ENCODE data around the gene USP48. TPM values are rescaled to one million over a fixed set of nuclear protein-coding genes. Genes with fewer than 3 reads are reported as not detected.

The USP48 gene
- total and polyA plus RNA-seq, 2 of the 13 experiments (the other 11 are each of a cell fraction or from before 2014, with no cell fraction given), result 30.4 to 30.7 TPM

DNA sequence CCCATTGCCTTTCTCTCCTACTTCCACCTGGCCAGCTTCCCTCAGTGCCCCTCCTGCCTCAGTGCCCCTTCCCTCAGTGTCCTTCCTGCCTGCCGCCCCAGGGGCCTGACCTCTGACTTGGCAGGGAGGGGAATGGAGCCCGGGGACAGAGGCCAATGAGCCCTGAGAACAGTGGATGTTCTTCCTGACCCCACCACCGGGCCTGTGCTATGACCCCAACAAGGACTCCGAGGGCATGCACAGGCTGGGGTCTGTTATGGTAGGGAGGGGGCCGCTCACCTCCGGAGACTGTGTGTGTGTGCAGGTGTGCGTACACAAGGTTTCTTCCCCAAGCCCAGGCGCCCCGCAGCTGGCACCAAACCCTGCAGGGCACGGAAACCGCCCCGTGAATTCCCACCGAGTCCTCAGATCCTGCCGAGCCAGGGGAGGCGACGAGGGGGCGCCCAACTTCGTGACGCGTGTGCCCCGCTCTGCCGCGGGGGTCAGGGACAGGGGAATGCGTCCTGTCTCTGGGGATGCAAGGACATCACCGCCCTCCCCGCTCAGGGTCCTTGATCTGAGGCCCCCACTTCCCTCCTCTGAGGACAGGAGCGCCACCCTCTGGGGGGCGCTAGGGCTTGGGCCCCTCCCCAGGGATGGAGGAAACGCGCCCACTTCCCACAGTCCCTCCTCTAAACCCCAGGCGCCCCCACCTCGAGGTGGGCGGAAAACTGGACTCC lies 114.6 kb downstream of the USP48 start (continued):
- TF ChIP-seq AGO2 (optimal IDR thresholded peaks at IDR 0.05; ENCODE audit: low read depth, low read length) (peak; percentile 47), ZMYM3 (CRISPR knock-in tag; IDR thresholded peaks at IDR 0.05) (0 out of 2 replicates have a peak, but pooled peaks have one; percentile 9), YY1 (IDR thresholded peaks at IDR 0.05; ENCODE audit: insufficient read depth, insufficient replicate concordance, low read depth, low read length) (no peak), HNF4G (IDR thresholded peaks at IDR 0.05; ENCODE audit: borderline replicate concordance, low read depth, low read length) (no peak), HNF4G (CRISPR knock-in tag; IDR thresholded peaks at IDR 0.05; ENCODE audit: borderline replicate concordance, low read depth) (no peak), MEIS1 (CRISPR knock-in tag; IDR thresholded peaks at IDR 0.05; ENCODE audit: borderline replicate concordance) (no peak), NFKBIZ (CRISPR knock-in tag; IDR thresholded peaks at IDR 0.05) (no peak), HCFC1 (IDR thresholded peaks at IDR 0.05; ENCODE audit: low read depth, low read length) (no peak), ZNF563 (CRISPR knock-in tag; IDR thresholded peaks at IDR 0.05) (no peak), ZNF747 (CRISPR knock-in tag; IDR thresholded peaks at IDR 0.05; ENCODE audit: borderline replicate concordance) (0 out of 2 replicates have a peak, but pooled peaks have one; percentile 54), ZNF776 (CRISPR knock-in tag; IDR thresholded peaks at IDR 0.05) (0 out of 2 replicates have a peak, but pooled peaks have one; percentile 47), MTF2 (CRISPR knock-in tag; IDR thresholded peaks at IDR 0.05; ENCODE audit: borderline replicate concordance) (no peak), CAMTA2 (CRISPR knock-in tag; IDR thresholded peaks at IDR 0.05; ENCODE audit: borderline replicate concordance) (no peak), ZFP82 (CRISPR knock-in tag; IDR thresholded peaks at IDR 0.05; ENCODE audit: borderline replicate concordance) (0 out of 2 replicates have a peak, but pooled peaks have one; percentile 8), FOXM1 (CRISPR knock-in tag; IDR thresholded peaks at IDR 0.05) (no peak), ZSCAN9 (CRISPR knock-in tag; IDR thresholded peaks at IDR 0.05; ENCODE audit: borderline replicate concordance) (no peak)
- TF ChIP-seq, protein P1, sequence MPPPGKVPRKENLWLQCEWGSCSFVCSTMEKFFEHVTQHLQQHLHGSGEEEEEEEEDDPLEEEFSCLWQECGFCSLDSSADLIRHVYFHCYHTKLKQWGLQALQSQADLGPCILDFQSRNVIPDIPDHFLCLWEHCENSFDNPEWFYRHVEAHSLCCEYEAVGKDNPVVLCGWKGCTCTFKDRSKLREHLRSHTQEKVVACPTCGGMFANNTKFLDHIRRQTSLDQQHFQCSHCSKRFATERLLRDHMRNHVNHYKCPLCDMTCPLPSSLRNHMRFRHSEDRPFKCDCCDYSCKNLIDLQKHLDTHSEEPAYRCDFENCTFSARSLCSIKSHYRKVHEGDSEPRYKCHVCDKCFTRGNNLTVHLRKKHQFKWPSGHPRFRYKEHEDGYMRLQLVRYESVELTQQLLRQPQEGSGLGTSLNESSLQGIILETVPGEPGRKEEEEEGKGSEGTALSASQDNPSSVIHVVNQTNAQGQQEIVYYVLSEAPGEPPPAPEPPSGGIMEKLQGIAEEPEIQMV (CRISPR knock-in tag; IDR thresholded peaks at IDR 0.05; ENCODE audit: low read depth), result 0 out of 2 replicates have a peak, but pooled peaks have one; percentile 18
- TF ChIP-seq, protein P2, sequence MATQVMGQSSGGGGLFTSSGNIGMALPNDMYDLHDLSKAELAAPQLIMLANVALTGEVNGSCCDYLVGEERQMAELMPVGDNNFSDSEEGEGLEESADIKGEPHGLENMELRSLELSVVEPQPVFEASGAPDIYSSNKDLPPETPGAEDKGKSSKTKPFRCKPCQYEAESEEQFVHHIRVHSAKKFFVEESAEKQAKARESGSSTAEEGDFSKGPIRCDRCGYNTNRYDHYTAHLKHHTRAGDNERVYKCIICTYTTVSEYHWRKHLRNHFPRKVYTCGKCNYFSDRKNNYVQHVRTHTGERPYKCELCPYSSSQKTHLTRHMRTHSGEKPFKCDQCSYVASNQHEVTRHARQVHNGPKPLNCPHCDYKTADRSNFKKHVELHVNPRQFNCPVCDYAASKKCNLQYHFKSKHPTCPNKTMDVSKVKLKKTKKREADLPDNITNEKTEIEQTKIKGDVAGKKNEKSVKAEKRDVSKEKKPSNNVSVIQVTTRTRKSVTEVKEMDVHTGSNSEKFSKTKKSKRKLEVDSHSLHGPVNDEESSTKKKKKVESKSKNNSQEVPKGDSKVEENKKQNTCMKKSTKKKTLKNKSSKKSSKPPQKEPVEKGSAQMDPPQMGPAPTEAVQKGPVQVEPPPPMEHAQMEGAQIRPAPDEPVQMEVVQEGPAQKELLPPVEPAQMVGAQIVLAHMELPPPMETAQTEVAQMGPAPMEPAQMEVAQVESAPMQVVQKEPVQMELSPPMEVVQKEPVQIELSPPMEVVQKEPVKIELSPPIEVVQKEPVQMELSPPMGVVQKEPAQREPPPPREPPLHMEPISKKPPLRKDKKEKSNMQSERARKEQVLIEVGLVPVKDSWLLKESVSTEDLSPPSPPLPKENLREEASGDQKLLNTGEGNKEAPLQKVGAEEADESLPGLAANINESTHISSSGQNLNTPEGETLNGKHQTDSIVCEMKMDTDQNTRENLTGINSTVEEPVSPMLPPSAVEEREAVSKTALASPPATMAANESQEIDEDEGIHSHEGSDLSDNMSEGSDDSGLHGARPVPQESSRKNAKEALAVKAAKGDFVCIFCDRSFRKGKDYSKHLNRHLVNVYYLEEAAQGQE (IDR thresholded peaks at IDR 0.05; ENCODE audit: borderline replicate concordance in 1 of 2, low read depth in 1 of 2, low read length in 2 of 2), result no peak
- TF ChIP-seq, protein P3, sequence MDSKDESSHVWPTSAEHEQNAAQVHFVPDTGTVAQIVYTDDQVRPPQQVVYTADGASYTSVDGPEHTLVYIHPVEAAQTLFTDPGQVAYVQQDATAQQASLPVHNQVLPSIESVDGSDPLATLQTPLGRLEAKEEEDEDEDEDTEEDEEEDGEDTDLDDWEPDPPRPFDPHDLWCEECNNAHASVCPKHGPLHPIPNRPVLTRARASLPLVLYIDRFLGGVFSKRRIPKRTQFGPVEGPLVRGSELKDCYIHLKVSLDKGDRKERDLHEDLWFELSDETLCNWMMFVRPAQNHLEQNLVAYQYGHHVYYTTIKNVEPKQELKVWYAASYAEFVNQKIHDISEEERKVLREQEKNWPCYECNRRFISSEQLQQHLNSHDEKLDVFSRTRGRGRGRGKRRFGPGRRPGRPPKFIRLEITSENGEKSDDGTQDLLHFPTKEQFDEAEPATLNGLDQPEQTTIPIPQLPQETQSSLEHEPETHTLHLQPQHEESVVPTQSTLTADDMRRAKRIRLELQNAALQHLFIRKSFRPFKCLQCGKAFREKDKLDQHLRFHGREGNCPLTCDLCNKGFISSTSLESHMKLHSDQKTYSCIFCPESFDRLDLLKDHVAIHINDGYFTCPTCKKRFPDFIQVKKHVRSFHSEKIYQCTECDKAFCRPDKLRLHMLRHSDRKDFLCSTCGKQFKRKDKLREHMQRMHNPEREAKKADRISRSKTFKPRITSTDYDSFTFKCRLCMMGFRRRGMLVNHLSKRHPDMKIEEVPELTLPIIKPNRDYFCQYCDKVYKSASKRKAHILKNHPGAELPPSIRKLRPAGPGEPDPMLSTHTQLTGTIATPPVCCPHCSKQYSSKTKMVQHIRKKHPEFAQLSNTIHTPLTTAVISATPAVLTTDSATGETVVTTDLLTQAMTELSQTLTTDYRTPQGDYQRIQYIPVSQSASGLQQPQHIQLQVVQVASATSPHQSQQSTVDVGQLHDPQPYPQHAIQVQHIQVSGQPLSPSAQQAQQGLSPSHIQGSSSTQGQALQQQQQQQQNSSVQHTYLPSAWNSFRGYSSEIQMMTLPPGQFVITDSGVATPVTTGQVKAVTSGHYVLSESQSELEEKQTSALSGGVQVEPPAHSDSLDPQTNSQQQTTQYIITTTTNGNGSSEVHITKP (CRISPR knock-in tag; IDR thresholded peaks at IDR 0.05; ENCODE audit: low read depth), result no peak
- TF ChIP-seq, protein P4, sequence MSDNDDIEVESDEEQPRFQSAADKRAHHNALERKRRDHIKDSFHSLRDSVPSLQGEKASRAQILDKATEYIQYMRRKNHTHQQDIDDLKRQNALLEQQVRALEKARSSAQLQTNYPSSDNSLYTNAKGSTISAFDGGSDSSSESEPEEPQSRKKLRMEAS (IDR thresholded peaks at IDR 0.05), result no peak
